Astrocyte (in vitro differentiated cells and primary cell): ENCODE measurements around the gene FAM124A. TPM values are rescaled to one million over a fixed set of nuclear protein-coding genes. Genes with fewer than 3 reads are reported as not detected.
A peak's percentile ranks its signal among the peaks of the same experiment; 100 is the strongest.

Experiments
- DNase-seq: peaks from one replicate; pipeline ENCODE4 v3.0.0-alpha.2; 2010; ENCODE audit warnings: low read depth
- FAIRE-seq: peaks from 2 replicates; lab custom pipeline; 2011; peaks lifted over from hg19 to GRCh38; lab: Jason Lieb, UNC
- H2AFZ ChIP-seq: 2 replicates; pipeline ENCODE4 v1.6.0; 2012; ENCODE audit warnings: low read depth, low read length, inconsistent platforms
- H3K27ac ChIP-seq: 2 replicates; pipeline ENCODE4 v1.5.1; 2011; ENCODE audit warnings: low read depth, low read length, inconsistent platforms
- H3K27me3 ChIP-seq: 2 replicates; pipeline ENCODE4 v1.6.0; 2011; ENCODE audit warnings: low read length, inconsistent platforms; ENCODE audit not compliant: insufficient read depth
- H3K36me3 ChIP-seq: 2 replicates; pipeline ENCODE4 v1.5.1; 2011; ENCODE audit warnings: low read length, inconsistent platforms; ENCODE audit not compliant: insufficient read depth
- H3K4me1 ChIP-seq: 2 replicates; pipeline ENCODE4 v1.5.1; 2011; ENCODE audit warnings: low read length, inconsistent platforms; ENCODE audit not compliant: insufficient read depth
- H3K4me2 ChIP-seq: 2 replicates; pipeline ENCODE4 v1.6.0; 2012; ENCODE audit warnings: low read length, inconsistent platforms
- H3K4me3 ChIP-seq: 2 replicates; pipeline ENCODE4 v1.5.1; 2011; ENCODE audit warnings: low read depth, mild to moderate bottlenecking, low read length, inconsistent platforms; ENCODE audit not compliant: insufficient read depth
- H3K79me2 ChIP-seq: 2 replicates; pipeline ENCODE4 v1.6.0; 2012; ENCODE audit warnings: mild to moderate bottlenecking, low read length, inconsistent platforms; ENCODE audit not compliant: insufficient read depth
- H3K9ac ChIP-seq: 2 replicates; pipeline ENCODE4 v1.6.0; 2012; ENCODE audit warnings: mild to moderate bottlenecking, low read length, inconsistent platforms
- H3K9me3 ChIP-seq: 2 replicates; pipeline ENCODE4 v1.5.1; 2012; ENCODE audit warnings: low read depth, mild to moderate bottlenecking, low read length, inconsistent platforms; ENCODE audit not compliant: insufficient read depth
- H4K20me1 ChIP-seq: 2 replicates; pipeline ENCODE4 v1.6.0; 2012; ENCODE audit warnings: low read length, inconsistent platforms; ENCODE audit not compliant: insufficient read depth
- H3K27ac Mint-ChIP-seq: one replicate; pipeline ENCODE4 v1.8.0; 2021; ENCODE audit warnings: mild to moderate bottlenecking, mixed read lengths; ENCODE audit not compliant: unreplicated experiment
- H3K27me3 Mint-ChIP-seq: one replicate; pipeline ENCODE4 v1.8.0; 2021; ENCODE audit warnings: low read depth, mixed read lengths; ENCODE audit not compliant: unreplicated experiment
- H3K36me3 Mint-ChIP-seq: one replicate; pipeline ENCODE4 v1.8.0; 2021; ENCODE audit warnings: low read depth, mixed read lengths; ENCODE audit not compliant: unreplicated experiment
- H3K4me1 Mint-ChIP-seq: one replicate; pipeline ENCODE4 v1.8.0; 2021; ENCODE audit warnings: low read depth, mixed read lengths; ENCODE audit not compliant: unreplicated experiment
- H3K4me3 Mint-ChIP-seq: one replicate; pipeline ENCODE4 v1.8.0; 2021; ENCODE audit warnings: mild to moderate bottlenecking, moderate library complexity, mixed read lengths; ENCODE audit not compliant: unreplicated experiment
- H3K9me3 Mint-ChIP-seq: one replicate; pipeline ENCODE4 v1.8.0; 2021; ENCODE audit warnings: mild to moderate bottlenecking, mixed read lengths; ENCODE audit not compliant: unreplicated experiment
- EZH2 ChIP-seq: IDR thresholded peaks from 2 replicates; pipeline ENCODE4 v1.6.1; 2012; ENCODE audit warnings: mild to moderate bottlenecking, low read length, inconsistent platforms; ENCODE audit not compliant: insufficient read depth
- total RNA-seq: library from RNA; stranded (reverse); gene quantifications from 2 replicates; pipeline ENCODE4 v1.2.1, GENCODE V29; 2021
- TF ChIP-seq, protein P1 (sequence below): IDR thresholded peaks from 2 replicates; pipeline ENCODE4 v1.5.1; 2011; ENCODE audit warnings: low read depth, mild to moderate bottlenecking, inconsistent platforms, low read length, moderate library complexity; ENCODE audit not compliant: insufficient read depth

The FAM124A gene
- total RNA-seq, 1 donor from 2014 or later: 1.1 TPM

DNA sequence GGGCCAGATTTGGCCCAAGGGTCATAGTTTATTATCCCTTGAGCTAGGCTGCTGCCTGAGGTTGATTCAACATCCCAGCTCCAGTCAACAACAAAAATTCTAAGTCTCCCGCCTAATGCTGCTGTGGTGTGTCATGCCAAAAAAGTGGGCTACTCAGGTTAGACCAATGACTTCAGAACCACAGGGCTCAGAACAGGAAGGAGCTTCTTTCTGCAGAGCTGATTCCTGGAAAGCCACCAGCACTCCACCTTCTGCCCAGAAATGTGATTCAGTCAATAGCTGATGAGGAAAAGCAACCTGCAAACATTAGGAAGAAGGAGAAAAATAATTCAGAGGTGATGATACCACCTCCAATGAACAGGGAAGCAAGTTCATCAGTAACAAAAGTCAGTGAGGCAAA is 61.2 kb downstream of the FAM124A start:
- Mint-ChIP-seq H3K27me3 (peaks cover 21% of the 10 kb centered on the region), H3K36me3 (peaks cover 3% of the 10 kb centered on the region), H3K9me3 (no peaks in the 10 kb centered on the region), H3K27ac (no peak overlapping the region), H3K4me3 (no peak overlapping the region), H3K4me1 (peaks cover 7% of the 10 kb centered on the region)
- no peak overlapping the region for H3K4me3 ChIP-seq
- DNase-seq (no peak), FAIRE-seq (no peak)
- no peaks in the 10 kb centered on the region for H3K4me1 ChIP-seq
- H3K36me3 ChIP-seq: no peaks in the 10 kb centered on the region
- no peak overlapping the region for H3K9ac ChIP-seq
- no peak overlapping the region for H2AFZ ChIP-seq
- no peak for TF ChIP-seq EZH2
- TF ChIP-seq, protein P1, sequence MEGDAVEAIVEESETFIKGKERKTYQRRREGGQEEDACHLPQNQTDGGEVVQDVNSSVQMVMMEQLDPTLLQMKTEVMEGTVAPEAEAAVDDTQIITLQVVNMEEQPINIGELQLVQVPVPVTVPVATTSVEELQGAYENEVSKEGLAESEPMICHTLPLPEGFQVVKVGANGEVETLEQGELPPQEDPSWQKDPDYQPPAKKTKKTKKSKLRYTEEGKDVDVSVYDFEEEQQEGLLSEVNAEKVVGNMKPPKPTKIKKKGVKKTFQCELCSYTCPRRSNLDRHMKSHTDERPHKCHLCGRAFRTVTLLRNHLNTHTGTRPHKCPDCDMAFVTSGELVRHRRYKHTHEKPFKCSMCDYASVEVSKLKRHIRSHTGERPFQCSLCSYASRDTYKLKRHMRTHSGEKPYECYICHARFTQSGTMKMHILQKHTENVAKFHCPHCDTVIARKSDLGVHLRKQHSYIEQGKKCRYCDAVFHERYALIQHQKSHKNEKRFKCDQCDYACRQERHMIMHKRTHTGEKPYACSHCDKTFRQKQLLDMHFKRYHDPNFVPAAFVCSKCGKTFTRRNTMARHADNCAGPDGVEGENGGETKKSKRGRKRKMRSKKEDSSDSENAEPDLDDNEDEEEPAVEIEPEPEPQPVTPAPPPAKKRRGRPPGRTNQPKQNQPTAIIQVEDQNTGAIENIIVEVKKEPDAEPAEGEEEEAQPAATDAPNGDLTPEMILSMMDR: no peak
- no peaks in the 10 kb centered on the region for H3K9me3 ChIP-seq
- no peak overlapping the region for H3K4me2 ChIP-seq
- no peaks in the 10 kb centered on the region for H4K20me1 ChIP-seq
- no peaks in the 10 kb centered on the region for H3K79me2 ChIP-seq
- H3K27ac ChIP-seq: no peak overlapping the region
- peaks cover 13% of the 10 kb centered on the region for H3K27me3 ChIP-seq

DNA sequence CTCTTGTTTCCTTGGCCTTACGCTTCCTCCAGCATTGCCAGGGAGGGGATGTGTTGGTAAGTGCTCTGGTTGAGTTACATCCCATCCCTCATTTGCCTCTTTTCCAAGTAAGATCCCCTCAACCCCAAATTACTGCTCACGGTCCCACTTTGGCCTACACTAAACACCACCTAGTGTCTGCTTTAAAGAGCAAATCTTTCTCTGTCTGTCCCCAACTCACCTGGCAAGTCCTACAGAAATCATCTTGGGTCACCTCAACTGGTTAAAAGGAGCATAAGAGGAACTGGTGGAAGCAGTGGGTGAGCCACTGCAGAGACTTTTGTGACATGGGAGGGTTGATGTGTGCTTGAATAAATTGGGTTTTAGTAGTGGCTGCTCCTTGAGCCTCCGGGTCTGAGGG is 62.1 kb downstream of the FAM124A start:
- Histone ChIP-seq H3K79me2 (no peaks in the 10 kb centered on the region), H3K9me3 (no peaks in the 10 kb centered on the region), H3K9ac (no peak overlapping the region), H3K27me3 (peaks cover 10% of the 10 kb centered on the region), H3K4me2 (no peak overlapping the region), H3K4me1 (no peaks in the 10 kb centered on the region), H3K4me3 (no peak overlapping the region), H2AFZ (no peak overlapping the region), H3K27ac (no peak overlapping the region), H3K36me3 (no peaks in the 10 kb centered on the region), H4K20me1 (no peaks in the 10 kb centered on the region)
- Mint-ChIP-seq H3K27ac (no peak overlapping the region), H3K4me1 (no peaks in the 10 kb centered on the region), H3K4me3 (no peak overlapping the region), H3K36me3 (peaks cover 3% of the 10 kb centered on the region), H3K9me3 (no peaks in the 10 kb centered on the region), H3K27me3 (peaks cover 24% of the 10 kb centered on the region)
- TF ChIP-seq, protein P1: no peak
- no peak for TF ChIP-seq EZH2
- FAIRE-seq (no peak), DNase-seq (no peak)

DNA sequence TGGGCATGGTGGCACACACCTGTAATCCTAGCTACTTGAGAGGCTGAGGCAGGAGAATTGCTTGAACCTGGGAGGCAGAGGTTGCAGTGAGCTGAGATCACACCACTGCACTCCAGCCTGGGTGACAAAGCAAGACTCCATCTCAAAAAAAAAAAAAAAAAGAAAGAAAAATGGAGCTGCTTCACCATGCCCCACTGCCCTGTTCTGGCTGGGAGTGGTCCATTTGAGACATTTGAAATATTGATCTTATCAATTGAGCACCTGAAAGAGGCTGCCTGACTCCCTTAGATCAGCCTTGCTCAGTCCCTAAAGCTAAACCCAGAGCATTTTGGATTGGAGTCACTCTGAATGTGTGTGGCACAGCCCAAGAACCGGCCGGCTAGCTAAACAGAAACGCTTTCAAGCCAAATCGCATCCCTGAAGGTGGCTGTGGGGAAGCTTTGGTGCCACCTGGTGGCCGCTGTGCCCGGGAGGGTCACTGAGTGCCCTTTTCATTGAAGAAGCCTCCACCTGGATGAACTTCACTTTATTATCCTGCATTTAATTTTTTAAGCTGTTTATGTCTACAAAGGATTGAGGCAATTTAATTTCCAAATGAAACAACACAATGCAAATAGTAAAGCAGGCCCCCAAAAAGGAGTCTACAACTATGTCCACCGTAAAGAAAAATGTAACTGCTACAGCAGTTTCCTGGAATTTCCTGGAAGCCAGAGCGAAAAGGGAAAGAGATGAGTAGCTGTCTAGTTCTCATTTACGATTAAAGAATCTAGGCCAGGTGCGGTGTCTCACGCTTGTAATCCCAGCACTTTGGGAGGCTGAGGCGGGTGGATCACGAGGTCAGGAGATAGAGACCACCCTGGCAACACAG is 64.2 kb downstream of the FAM124A start:
- no peak overlapping the region for H3K27ac ChIP-seq
- H3K9ac ChIP-seq: no peak overlapping the region
- peaks cover 3% of the 10 kb centered on the region for H3K4me1 Mint-ChIP-seq
- H4K20me1 ChIP-seq: no peaks in the 10 kb centered on the region
- peaks cover 13% of the 10 kb centered on the region for H3K27me3 Mint-ChIP-seq
- DNase-seq: no peak
- peaks cover 4% of the 10 kb centered on the region for H3K27me3 ChIP-seq
- H3K4me1 ChIP-seq: no peaks in the 10 kb centered on the region
- H3K27ac Mint-ChIP-seq: no peak overlapping the region
- H3K9me3 Mint-ChIP-seq: no peaks in the 10 kb centered on the region
- H3K4me3 Mint-ChIP-seq: no peak overlapping the region
- H2AFZ ChIP-seq: no peak overlapping the region
- no peaks in the 10 kb centered on the region for H3K36me3 Mint-ChIP-seq
- H3K9me3 ChIP-seq: no peaks in the 10 kb centered on the region
- no peaks in the 10 kb centered on the region for H3K36me3 ChIP-seq
- no peaks in the 10 kb centered on the region for H3K79me2 ChIP-seq
- peak overlapping the region; percentile 11 for H3K4me2 ChIP-seq
- H3K4me3 ChIP-seq: no peak overlapping the region
- FAIRE-seq: no peak
- TF ChIP-seq, protein P1: peak; percentile 94
- no peak for TF ChIP-seq EZH2
